Stomach (tissue), 9 donors: ENCODE measurements around the gene PRLH. TPM values are rescaled to one million over a fixed set of nuclear protein-coding genes. Genes with fewer than 3 reads are reported as not detected.

Source experiments
- DNase-seq, 2 donors: peaks; one replicate each; pipeline versions ENCODE4 v3.0.0 to v3.0.0-alpha.2; 2013 to 2019
- H3K27ac ChIP-seq, 5 donors: fragments of 200-600 bp in 4 of 5; sonication (generic) in 4 of 5; one replicate each; pipeline ENCODE4 v1.5.1; 2013 to 2019; ENCODE audit warnings: mild to moderate bottlenecking in 1 of 5, moderate library complexity in 1 of 5
- H3K27me3 ChIP-seq, 3 donors: fragments of 200-600 bp; sonication (generic); one replicate each; pipeline ENCODE4 v1.5.1; 2017 to 2019; ENCODE audit warnings: mixed run types in 1 of 3
- H3K36me3 ChIP-seq, 4 donors: fragments of 200-600 bp; sonication (generic); 1 replicate in 3 of 4; 2 replicates in 1 of 4; pipeline ENCODE4 v1.5.1; 2016 to 2019
- H3K4me1 ChIP-seq, 4 donors: fragments of 200-600 bp; sonication (generic); one replicate each; pipeline ENCODE4 v1.5.1; 2016 to 2019
- H3K4me3 ChIP-seq, 4 donors: fragments of 200-600 bp; sonication (generic) in 3 of 4; one replicate each; pipeline ENCODE4 v1.5.1; 2016 to 2019; ENCODE audit warnings: mild to moderate bottlenecking in 1 of 4
- H3K9me3 ChIP-seq, 4 donors: fragments of 200-600 bp; sonication (generic); one replicate each; pipeline ENCODE4 v1.5.1; 2016 to 2019
- EP300 ChIP-seq: sonication (generic); formaldehyde crosslinking; IDR thresholded peaks from one replicate; pipeline ENCODE4 v1.6.1; 2017; ENCODE audit warnings: antibody characterized with exemption
- POLR2A ChIP-seq, 4 donors: fragments of 450-650 bp; IDR thresholded peaks; one replicate each; pipeline ENCODE4 v1.6.1; 2016; ENCODE audit warnings: antibody characterized with exemption in 4 of 4, control low read depth in 2 of 4, mild to moderate bottlenecking in 1 of 4, moderate library complexity in 1 of 4
- POLR2AphosphoS5 ChIP-seq, 3 donors: sonication (generic); formaldehyde crosslinking; IDR thresholded peaks; one replicate each; pipeline ENCODE4 v1.6.1; 2016; ENCODE audit warnings: antibody characterized with exemption in 3 of 3
- WGBS, 5 donors: extraction: QIAGEN DNeasy Blood & Tissue Kit in 3 of 5; methylation state at CpG; one replicate each; pipeline versions ENCODE4 v1.1.5 to v1.1.7; 2013 to 2018; 5-methylcytosine and 5-hydroxymethylcytosine counted together
- intact Hi-C: fragments of 100-400 bp; cut with DNase I; formaldehyde crosslinking; loops from one replicate; pipeline ENCODE4 v1.15.1; 2023; ENCODE audit warnings: low total_unique reads
- polyA plus RNA-seq, 3 donors: library from polyadenylated mRNA; stranded (reverse); fragments of 200-250 nt; gene quantifications; one replicate each; pipeline ENCODE4 v1.2.3, GENCODE V29; 2013
- total RNA-seq, 5 donors: library from RNA; depleted of rRNA; stranded (reverse); fragments of >200 nt; gene quantifications; one replicate each; pipeline versions ENCODE4 v1.1.0 to v1.2.3, GENCODE V29; 2014 to 2016
- TF ChIP-seq, protein P1 (sequence below), 7 experiments: fragments of 450-650 bp in 4 of 7; fragments of 200-600 bp in 3 of 7; sonication (generic) in 3 of 7; IDR thresholded peaks; one replicate each; pipeline ENCODE4 v1.5.1; 2016 to 2019; ENCODE audit warnings: antibody characterized with exemption in 7 of 7, control low read depth in 2 of 7, mild to moderate bottlenecking in 1 of 7
- donor health status: healthy with polysubstance abuse.
- donor health status: Bipolar disorder and iron deficiency.
- donor health status: healthy.

The PRLH gene
- total and polyA plus RNA-seq, 8 donors = not detected

DNA sequence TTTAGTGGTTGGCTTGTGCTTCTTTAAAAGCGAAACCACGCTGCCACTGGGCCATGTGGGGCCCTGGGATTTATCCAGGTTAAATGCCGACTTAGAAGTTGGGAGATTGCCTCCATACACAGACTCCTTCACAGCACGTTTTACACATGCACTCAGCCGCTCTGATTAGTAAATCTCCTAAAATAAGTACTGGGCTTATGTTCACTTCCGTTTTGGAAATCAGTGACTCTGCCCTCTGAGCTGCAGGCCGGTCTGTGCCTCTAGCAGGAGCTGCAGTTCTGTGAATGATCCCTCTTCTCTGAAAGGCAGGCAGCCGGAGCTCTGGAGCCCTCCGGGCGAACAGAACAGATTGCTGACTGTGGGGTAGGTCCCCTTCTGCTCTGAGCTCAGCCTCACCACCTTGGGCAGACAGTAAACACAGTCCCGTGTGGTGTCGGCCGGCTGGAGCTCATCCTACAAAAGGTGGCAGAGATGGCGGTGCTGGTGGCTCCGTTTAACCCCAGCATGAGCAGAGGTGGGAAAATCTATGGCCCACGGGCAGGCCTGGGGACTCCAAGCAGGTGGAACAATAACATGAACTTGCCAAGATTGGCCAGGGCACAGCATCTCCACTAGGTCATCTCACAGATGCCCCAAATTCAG, 34.0 kb downstream of the PRLH start:
- DNase-seq = peak; percentile 55 to 79
- H3K4me3 ChIP-seq = peak overlapping the region in 3 of 4 donors; percentile 11 to 26 (median 20)
- TF ChIP-seq EP300 = no peak
- TF ChIP-seq POLR2A (IDR thresholded peaks at IDR 0.05) = no peak
- TF ChIP-seq, protein P1, sequence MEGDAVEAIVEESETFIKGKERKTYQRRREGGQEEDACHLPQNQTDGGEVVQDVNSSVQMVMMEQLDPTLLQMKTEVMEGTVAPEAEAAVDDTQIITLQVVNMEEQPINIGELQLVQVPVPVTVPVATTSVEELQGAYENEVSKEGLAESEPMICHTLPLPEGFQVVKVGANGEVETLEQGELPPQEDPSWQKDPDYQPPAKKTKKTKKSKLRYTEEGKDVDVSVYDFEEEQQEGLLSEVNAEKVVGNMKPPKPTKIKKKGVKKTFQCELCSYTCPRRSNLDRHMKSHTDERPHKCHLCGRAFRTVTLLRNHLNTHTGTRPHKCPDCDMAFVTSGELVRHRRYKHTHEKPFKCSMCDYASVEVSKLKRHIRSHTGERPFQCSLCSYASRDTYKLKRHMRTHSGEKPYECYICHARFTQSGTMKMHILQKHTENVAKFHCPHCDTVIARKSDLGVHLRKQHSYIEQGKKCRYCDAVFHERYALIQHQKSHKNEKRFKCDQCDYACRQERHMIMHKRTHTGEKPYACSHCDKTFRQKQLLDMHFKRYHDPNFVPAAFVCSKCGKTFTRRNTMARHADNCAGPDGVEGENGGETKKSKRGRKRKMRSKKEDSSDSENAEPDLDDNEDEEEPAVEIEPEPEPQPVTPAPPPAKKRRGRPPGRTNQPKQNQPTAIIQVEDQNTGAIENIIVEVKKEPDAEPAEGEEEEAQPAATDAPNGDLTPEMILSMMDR (IDR thresholded peaks at IDR 0.05) = peak in 1 of 7 experiments; percentile 27
- TF ChIP-seq POLR2AphosphoS5 (IDR thresholded peaks at IDR 0.05) = peak in 2 of 3 donors; percentile 10 to 24

DNA sequence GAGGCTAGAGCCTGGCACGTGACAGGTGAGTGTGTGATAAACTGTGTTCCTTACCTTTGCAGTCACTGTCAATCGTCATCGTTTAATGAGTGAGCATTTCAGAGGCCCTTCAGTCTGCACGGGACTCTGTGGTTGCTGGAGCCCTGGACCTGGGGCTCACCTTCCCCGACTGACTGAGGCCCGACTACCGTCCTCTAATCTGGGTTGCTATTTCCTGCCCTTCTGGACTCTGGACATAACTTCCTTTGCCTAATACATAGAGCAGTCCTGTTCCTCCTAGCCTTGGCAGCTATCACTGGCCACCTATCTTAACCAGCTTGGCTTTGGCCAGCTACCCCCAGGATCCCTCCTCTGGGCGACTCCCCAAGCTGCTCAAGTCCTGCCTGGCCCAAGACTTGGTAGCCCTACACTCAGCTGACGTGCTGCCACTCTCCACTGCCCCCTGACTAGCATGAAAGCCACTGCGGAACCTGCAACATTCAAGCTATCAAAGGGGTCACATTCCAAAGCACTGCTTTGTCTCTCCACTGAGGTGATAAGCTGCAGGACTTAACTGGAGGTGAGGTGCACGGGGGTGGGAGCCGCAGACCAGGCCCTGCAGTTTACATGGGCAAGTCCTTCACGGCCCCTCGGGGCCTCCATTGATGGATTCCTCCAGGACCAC, 35.2 kb downstream of the PRLH start:
- DNase-seq = peak in 1 of 2 donors; percentile 35
- intact Hi-C loops = no loop called here
- no peak for TF ChIP-seq POLR2AphosphoS5 (IDR thresholded peaks at IDR 0.05)
- TF ChIP-seq, protein P1 (IDR thresholded peaks at IDR 0.05) = peak in 1 of 7 experiments; percentile 6
- H3K36me3 ChIP-seq = no peaks in the 10 kb centered on the region
- H3K9me3 ChIP-seq = no peaks in the 10 kb centered on the region
- H3K4me3 ChIP-seq = no peak overlapping the region
- H3K27ac ChIP-seq = peak overlapping the region in 4 of 5 donors; percentile 76 to 88 (median 80)
- WGBS, 5 donors = 45 to 73% (median 60%) methylated on average over 13 to 14 of the region's 14 CpGs
- no peaks in the 10 kb centered on the region for H3K27me3 ChIP-seq
- H3K4me1 ChIP-seq = peaks cover 11 to 46% (median 34%) of the 10 kb centered on the region in 4 donors

More for the DNA sequence above, 34.0 kb downstream of the PRLH start:
- intact Hi-C loops = no loop called here
- H3K27ac ChIP-seq = peak overlapping the region; percentile 17 to 88 (median 79)
- H3K27me3 ChIP-seq = no peaks in the 10 kb centered on the region
- 19 to 33% (median 22%) methylated on average over 15 to 16 of the region's 16 CpGs for WGBS, 5 donors
- no peaks in the 10 kb centered on the region for H3K9me3 ChIP-seq
- no peaks in the 10 kb centered on the region for H3K36me3 ChIP-seq
- peaks cover 15 to 53% (median 39%) of the 10 kb centered on the region in 4 donors for H3K4me1 ChIP-seq

DNA sequence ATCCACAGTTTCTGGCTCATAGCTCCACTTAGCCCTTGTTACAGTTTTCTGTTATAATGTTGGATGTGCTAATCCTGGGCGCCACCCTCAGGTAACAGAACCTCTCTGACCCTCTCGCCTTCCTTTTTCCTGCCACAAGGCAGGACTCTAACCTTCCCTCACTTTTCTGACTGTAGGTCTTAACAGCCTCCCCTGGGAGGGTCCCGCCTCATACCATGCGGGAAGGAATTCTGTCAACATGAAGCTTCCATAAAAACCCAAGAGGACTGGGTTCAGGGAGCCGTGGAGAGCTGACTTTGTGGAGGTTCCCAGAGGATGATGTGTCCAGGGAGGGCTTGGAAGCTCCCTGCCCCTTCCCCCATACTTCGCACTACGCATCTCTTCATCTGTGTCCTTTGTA, 36.0 kb downstream of the PRLH start:
- TF ChIP-seq, protein P1 (IDR thresholded peaks at IDR 0.05) = no peak
- TF ChIP-seq POLR2AphosphoS5 (IDR thresholded peaks at IDR 0.05) (no peak), EP300 (no peak), POLR2A (IDR thresholded peaks at IDR 0.05) (no peak)
- intact Hi-C loops = no loop called here
- H3K4me3 ChIP-seq = no peak overlapping the region
- H3K27me3 ChIP-seq = no peaks in the 10 kb centered on the region
- H3K36me3 ChIP-seq = no peaks in the 10 kb centered on the region
- peaks cover 11 to 46% (median 34%) of the 10 kb centered on the region in 4 donors for H3K4me1 ChIP-seq
- H3K27ac ChIP-seq = peak overlapping the region in 1 of 5 donors; percentile 61
- H3K9me3 ChIP-seq = no peaks in the 10 kb centered on the region
- 86 to 94% (median 90%) methylated on average over 7 of the region's 7 CpGs for WGBS, 5 donors
- no peak for DNase-seq

DNA sequence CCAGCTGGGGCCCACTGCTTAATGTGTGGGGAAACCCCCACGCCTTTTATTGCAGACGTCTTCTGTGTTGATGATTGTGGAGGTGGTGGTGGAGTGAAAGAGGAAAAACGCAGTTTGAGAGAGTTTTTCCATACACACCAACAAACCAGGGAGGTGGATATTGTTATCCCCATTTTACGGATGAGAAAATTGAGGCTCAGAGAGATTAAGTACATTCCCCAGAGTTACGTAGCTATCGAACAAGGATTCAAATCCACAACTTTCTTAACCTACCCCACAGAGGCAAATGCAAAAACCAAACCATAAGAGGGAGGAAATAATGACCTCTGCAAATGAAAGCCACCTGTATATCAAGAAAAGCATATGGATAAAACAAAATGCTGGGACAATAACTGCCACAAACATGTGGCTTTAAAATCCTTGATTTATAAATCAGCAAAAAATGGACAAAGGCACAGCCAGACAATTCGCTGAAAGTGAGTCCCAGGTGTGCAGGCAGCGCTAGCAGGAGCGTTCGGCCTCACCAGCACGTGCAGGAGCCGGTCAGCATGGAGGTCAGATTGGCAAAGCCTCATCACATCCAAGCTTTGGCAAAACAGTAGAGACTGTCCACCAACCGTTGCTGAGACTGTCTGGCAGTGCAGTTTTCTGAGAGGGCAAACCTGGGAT, 36.8 kb downstream of the PRLH start:
- TF ChIP-seq, protein P1 (IDR thresholded peaks at IDR 0.05) = no peak
- TF ChIP-seq POLR2AphosphoS5 (IDR thresholded peaks at IDR 0.05) (no peak), POLR2A (IDR thresholded peaks at IDR 0.05) (no peak), EP300 (no peak)
- H3K36me3 ChIP-seq = no peaks in the 10 kb centered on the region
- H3K4me1 ChIP-seq = peaks cover 11 to 46% (median 34%) of the 10 kb centered on the region in 4 donors
- intact Hi-C loops = no loop called here
- no peaks in the 10 kb centered on the region for H3K27me3 ChIP-seq
- DNase-seq = no peak
- H3K4me3 ChIP-seq = no peak overlapping the region
- H3K27ac ChIP-seq = peak overlapping the region in 3 of 5 donors; percentile 56 to 67 (median 61)
- H3K9me3 ChIP-seq = no peaks in the 10 kb centered on the region
- WGBS, 5 donors = 85 to 91% (median 86%) methylated on average over 13 of the region's 13 CpGs
